ENCODE measurements around the gene QPCT.
"Not testable (repeated sequence)": the region's sequence is repeated elsewhere in the genome, so short reads cannot be mapped to it uniquely, and the experiment has no call there.

Gene QPCT

DNA sequence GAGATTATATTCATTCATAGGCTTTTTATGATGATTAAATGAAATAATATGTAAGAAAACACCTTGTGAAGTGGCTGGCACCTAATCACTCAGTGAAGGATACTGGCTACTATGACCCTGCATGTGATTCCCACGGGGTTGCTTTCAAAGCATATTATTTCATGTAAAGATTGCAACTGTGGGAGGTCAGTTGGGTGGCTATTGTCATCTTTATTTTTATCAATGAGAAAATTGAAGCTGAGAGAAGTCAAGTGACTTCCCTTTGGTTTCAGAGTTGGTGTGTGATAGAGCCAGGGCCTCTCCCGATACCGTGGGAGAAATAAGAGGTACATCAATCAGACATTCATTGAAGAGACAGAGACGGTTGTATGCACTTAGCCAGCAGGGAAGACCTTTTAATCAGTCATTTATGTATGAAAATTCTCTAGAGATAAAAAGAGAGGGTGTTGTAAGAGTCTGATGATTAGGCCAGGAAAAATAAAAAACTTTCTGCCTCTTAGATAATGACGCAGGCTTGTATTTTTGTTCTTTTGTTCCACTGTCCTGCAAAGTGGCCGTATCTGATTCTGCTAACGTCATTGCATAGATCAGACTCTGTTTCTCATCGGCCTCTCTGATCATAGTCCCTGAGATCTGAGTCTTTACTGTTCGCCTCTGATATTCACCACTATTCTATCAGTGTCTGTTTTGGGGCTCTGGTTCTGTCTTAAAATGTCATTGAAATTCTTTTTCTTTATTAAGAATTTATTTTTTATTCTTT, 50.5 kb downstream of the QPCT start:
- peak; percentile 83 for DNase-seq

- DNase-seq: no peak
These were observed 52.6 kb downstream of the QPCT start for GRCh38 chr2:37396890-37397565.

DNA sequence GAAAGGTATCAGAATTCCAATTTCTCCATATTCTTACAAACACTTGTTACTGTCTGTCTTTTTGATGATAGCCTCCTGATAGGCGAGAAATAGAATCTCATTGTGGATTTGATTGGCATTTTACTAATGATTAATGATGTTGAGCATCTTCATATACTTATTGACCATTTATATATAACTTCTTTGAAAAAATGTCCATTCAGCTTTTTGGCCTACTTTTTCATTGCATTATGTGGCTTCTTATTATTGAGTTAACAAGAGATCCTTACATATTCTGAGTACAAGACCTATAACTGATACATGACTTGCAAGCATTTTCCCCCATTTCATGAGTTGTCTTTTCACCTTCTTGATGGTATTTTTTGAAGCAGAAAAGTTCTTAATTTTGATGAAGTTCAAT, 54.6 kb downstream of the QPCT start:
- no peak for DNase-seq

DNA sequence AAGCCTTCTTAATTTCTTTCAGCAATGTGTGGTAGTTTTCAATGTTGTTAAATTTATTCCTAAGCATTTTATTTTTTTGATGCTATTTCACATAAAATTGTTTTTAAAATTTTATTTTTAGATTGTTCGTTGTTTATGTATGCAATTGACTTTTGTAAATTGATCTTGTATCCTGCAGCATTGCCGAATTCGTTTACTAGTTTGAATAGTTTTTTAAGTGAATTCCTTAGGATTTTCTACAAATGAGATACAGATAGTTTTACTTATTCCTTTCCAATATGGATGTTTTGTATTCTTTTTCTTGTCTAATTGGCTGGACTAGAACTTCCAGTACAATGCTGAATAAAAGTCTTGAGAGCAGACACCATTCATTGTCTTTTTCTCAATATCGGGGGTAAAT, 55.6 kb downstream of the QPCT start:
- DNase-seq: no peak

GRCh38 chr2:37402636-37403035, 58.2 kb downstream of the QPCT start:
- DNase-seq: peak; percentile 55

DNA sequence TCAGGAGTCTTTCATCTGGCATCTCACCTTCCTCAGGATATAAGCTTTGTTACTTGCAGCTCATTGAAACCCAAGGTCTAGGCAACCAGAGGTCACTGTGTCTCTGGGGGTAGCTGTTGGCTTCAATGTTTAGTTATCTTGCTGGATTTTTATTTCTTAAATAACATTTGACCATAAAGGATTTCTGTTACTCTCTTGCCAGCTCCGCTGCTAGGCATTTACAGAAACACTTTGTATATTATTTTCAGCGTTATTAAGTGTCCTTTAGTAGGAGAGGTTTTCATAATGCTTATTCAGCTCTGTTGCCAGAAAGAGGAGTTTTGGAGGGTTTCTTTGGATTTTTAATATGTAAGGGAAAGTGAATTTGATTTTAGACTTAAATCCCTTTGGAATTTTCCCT, 61.4 kb downstream of the QPCT start:
- DNase-seq: no peak

- no peak for DNase-seq
These were observed 67.8 kb downstream of the QPCT start for GRCh38 chr2:37412231-37412630.

- not testable (repeated sequence) for DNase-seq
These were observed 69.6 kb downstream of the QPCT start for GRCh38 chr2:37413911-37414469.

DNA sequence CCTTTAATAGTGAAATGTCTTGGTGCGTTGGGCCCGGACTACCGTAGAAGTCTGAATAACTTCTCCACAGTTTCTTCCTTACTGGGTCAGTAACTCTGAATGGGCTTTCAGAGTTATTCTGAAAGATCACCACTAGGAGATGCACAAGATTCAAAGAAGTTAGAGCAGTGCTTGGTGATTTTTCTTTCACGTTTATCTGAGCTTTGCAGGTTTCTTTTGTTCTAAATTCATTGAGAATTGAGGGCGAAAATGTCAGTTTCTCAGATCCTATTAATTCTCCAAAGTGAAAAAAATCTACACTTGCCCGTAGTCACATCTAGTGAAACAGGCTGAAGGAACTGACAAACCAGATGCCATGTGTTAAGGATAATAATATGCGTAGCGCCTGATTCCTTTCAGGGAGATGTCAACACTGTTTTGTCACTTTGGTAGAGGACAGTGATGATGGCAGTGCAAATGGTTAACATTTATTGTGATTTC, 70.1 kb downstream of the QPCT start:
- DNase-seq: peak; percentile 75

DNA sequence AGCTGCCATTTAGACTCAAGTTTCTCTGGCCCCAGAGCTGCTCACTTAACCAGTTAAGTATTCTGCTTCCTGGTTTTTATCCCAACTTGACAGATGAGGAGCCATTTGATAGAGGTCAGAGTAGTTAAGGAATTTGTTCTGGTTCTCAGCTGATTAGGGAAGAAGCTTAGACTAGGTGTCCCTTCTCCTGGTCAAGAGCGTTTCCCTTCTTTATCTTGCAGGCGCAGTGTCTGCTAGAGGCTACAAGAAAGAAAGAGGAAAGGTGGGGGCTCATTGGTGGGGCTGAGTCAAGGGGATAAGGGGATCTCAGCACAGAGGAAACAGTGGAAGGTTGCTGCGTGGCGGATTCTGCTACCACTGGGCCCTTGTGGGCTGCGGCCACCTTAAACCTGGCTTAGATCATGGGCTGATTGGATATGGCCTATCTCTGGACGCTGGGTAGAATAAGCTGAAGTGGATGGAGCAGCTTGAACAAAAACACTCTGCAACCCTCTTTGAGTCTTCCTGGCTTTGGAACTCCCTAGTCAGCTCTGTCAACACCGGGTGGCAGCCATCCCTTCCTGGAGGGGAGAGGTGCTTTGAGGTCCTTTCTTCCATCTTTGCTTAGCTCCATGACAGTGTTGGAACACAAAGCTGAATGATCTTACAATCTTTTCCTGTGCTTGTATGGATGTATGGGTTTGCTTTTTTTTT, 70.8 kb downstream of the QPCT start:
- peak; percentile 25 for DNase-seq

- no peak for DNase-seq
These were observed 72.9 kb downstream of the QPCT start for GRCh38 chr2:37417321-37417720.

DNA sequence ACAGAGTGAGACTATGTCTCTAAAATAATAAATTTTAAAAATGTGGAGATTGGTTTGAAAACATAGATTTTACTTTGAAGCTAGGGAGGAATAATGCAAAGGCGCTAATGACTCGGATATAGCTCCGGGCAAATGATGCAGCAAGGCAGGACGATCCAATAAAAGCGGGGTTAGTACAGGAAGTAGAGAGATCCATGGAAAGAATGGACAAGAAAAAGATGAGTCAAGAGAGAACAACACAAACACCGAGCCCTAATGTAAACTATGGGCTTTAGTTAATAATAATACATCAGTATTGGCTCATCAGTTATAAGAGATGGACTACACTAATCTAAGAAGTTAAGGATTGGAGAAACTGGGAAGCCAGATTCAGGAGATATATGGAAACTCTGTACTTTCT, 74.5 kb downstream of the QPCT start:
- DNase-seq: no peak

- no peak for DNase-seq
These were observed 77.3 kb downstream of the QPCT start for GRCh38 chr2:37421686-37422085.

DNA sequence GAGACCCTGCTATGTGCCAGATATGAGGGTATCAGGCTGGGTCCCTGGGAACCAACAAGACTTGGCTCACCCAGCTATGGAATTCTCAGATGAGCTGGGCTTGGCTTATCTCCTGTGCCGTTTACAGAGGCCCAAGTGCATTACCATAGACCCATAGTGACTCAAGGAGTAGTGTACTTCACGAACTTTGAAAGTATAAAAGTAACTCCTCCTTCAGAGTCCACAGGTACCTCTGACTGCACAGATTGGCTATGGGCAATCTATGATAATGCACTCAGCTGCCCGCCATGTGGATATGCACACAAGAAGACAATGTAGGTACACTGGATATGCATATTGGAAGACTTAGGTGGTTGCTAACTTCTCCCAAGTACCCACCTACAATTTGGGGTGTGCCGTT, 78.4 kb downstream of the QPCT start:
- no peak for DNase-seq

Data from inflammatory macrophage treated with lipopolysaccharide for 4 hours (primary cell).